Neuronal stem cell (in vitro differentiated cells): ENCODE results near the gene KBTBD3.
"Not testable (repeated sequence)": the region's sequence is repeated elsewhere in the genome, so short reads cannot be mapped to it uniquely, and the experiment has no call there.

Source experiments
- DNase-seq: peaks from one replicate; pipeline ENCODE4 v3.0.0-alpha.2; 2013; ENCODE audit warnings: low spot score
- H2AFZ ChIP-seq: one replicate; pipeline ENCODE4 v1.6.1; 2013; ENCODE audit warnings: mild to moderate bottlenecking, low read length, inconsistent platforms
- H2AK5ac ChIP-seq: 2 replicates; pipeline ENCODE4 v1.6.1; 2013; ENCODE audit warnings: low read depth, mild to moderate bottlenecking, inconsistent platforms, low read length, moderate library complexity, mixed read lengths
- H2BK120ac ChIP-seq: 2 replicates; pipeline ENCODE4 v1.6.1; 2013; ENCODE audit warnings: low read depth, mild to moderate bottlenecking, inconsistent platforms, low read length, moderate library complexity, mixed read lengths
- H2BK12ac ChIP-seq: one replicate; pipeline ENCODE4 v1.6.1; 2013; ENCODE audit warnings: low read length, inconsistent platforms
- H2BK15ac ChIP-seq: 2 replicates; pipeline ENCODE4 v1.6.1; 2013; ENCODE audit warnings: mild to moderate bottlenecking, low read length, inconsistent platforms, mixed read lengths
- H2BK5ac ChIP-seq: one replicate; pipeline ENCODE4 v1.6.1; 2013; ENCODE audit warnings: inconsistent platforms, mild to moderate bottlenecking, low read length, moderate library complexity
- H3K14ac ChIP-seq: one replicate; pipeline ENCODE4 v1.6.1; 2013; ENCODE audit warnings: low read length, inconsistent platforms
- H3K18ac ChIP-seq: 2 replicates; pipeline ENCODE4 v1.6.1; 2013; ENCODE audit warnings: low read length, inconsistent platforms
- H3K23ac ChIP-seq: 2 replicates; pipeline ENCODE4 v1.6.1; 2013; ENCODE audit warnings: low read depth, mild to moderate bottlenecking, mixed read lengths, low read length, inconsistent platforms; ENCODE audit not compliant: poor library complexity
- H3K27ac ChIP-seq: replicated peaks from 3 replicates; pipeline ENCODE4 v1.5.1; 2013; ENCODE audit warnings: low read length, inconsistent platforms
- H3K27me3 ChIP-seq, 3 experiments: 2 replicates each; pipeline ENCODE4 v1.6.1; 2013; ENCODE audit warnings: low read length in 3 of 3, mild to moderate bottlenecking in 2 of 3, inconsistent platforms in 1 of 3, low read depth in 1 of 3, mixed read lengths in 1 of 3, moderate library complexity in 1 of 3; ENCODE audit not compliant: control insufficient read depth in 3 of 3, insufficient read depth in 3 of 3
- H3K36me3 ChIP-seq, 2 donors: replicated peaks in 1 of 2; 2 replicates each; pipeline ENCODE4 v1.6.1; 2013; ENCODE audit warnings: low read length in 2 of 2; ENCODE audit not compliant: control insufficient read depth in 2 of 2, insufficient read depth in 2 of 2
- H3K4ac ChIP-seq: 2 replicates; pipeline ENCODE4 v1.6.1; 2013; ENCODE audit warnings: inconsistent platforms, mild to moderate bottlenecking, low read length, moderate library complexity
- H3K4me1 ChIP-seq, 2 donors: 1 replicate in 1 of 2; 2 replicates in 1 of 2; pipeline ENCODE4 v1.6.1; 2013; ENCODE audit warnings: low read length in 2 of 2, low read depth in 1 of 2; ENCODE audit not compliant: control insufficient read depth in 2 of 2, insufficient read depth in 1 of 2
- H3K4me2 ChIP-seq: one replicate; pipeline ENCODE4 v1.6.1; 2013; ENCODE audit warnings: mild to moderate bottlenecking, low read length, inconsistent platforms; ENCODE audit not compliant: insufficient read depth, poor library complexity, severe bottlenecking
- H3K4me3 ChIP-seq, 2 donors: 2 replicates each; pipeline ENCODE4 v1.5.1; 2013; ENCODE audit warnings: low read length in 2 of 2, mild to moderate bottlenecking in 2 of 2, inconsistent platforms in 1 of 2, moderate library complexity in 1 of 2
- H3K79me1 ChIP-seq: one replicate; pipeline ENCODE4 v1.6.1; 2013; ENCODE audit warnings: low read depth, mild to moderate bottlenecking, inconsistent platforms, low read length, moderate library complexity
- H3K9ac ChIP-seq: one replicate; pipeline ENCODE4 v1.6.1; 2013; ENCODE audit warnings: mild to moderate bottlenecking, low read depth, low read length, inconsistent platforms; ENCODE audit not compliant: poor library complexity
- H3K9me3 ChIP-seq, 2 donors: replicated peaks in 1 of 2; 2 replicates each; pipeline versions ENCODE3 to v1.6.1; 2013; ENCODE audit warnings: low read length in 2 of 2, mild to moderate bottlenecking in 2 of 2, inconsistent platforms in 1 of 2, low read depth in 1 of 2, mixed read lengths in 1 of 2, moderate library complexity in 1 of 2; ENCODE audit not compliant: control insufficient read depth in 2 of 2, insufficient read depth in 1 of 2
- H4K8ac ChIP-seq: one replicate; pipeline ENCODE4 v1.6.1; 2013; ENCODE audit warnings: low read depth, mild to moderate bottlenecking, inconsistent platforms, low read length, moderate library complexity
- H4K91ac ChIP-seq: one replicate; pipeline ENCODE4 v1.6.1; 2013; ENCODE audit warnings: low read length, low read depth, mild to moderate bottlenecking, inconsistent platforms; ENCODE audit not compliant: poor library complexity
- WGBS, 2 donors: extraction: QIAGEN DNeasy Blood & Tissue Kit; methylation state at CpG; one replicate each; pipeline ENCODE4 v1.1.7; 2013; ENCODE audit warnings: missing lambda C conversion rate in 2 of 2, mixed read lengths in 1 of 2; ENCODE audit not compliant: insufficient read length in 2 of 2, insufficient replicate concordance in 1 of 2; ENCODE audit errors: extremely low coverage in 2 of 2; 5-methylcytosine and 5-hydroxymethylcytosine counted together

The KBTBD3 gene

GRCh38 chr11:106059617-106060016, 17.5 kb downstream of the KBTBD3 start:
- Histone ChIP-seq H3K4me1 (peaks cover 0 to 2% of the 10 kb centered on the region in 2 donors), H2BK120ac (no peak overlapping the region), H2AK5ac (no peak overlapping the region), H3K4ac (no peak overlapping the region), H2AFZ (no peak overlapping the region), H3K23ac (no peak overlapping the region), H4K8ac (no peak overlapping the region), H2BK15ac (no peak overlapping the region), H3K9ac (no peak overlapping the region), H3K18ac (no peak overlapping the region), H3K4me3 (no peak overlapping the region), H3K27ac (no peak overlapping the region), H3K79me1 (no peaks in the 10 kb centered on the region), H3K27me3 (no peaks in the 10 kb centered on the region), H3K36me3 (no peaks in the 10 kb centered on the region), H3K9me3 (no peaks in the 10 kb centered on the region), H4K91ac (no peak overlapping the region), H2BK5ac (no peak overlapping the region), H2BK12ac (no peak overlapping the region), H3K14ac (no peak overlapping the region), H3K4me2 (no peak overlapping the region)
- no CpG with 5 or more reads among the region's 1 CpG for WGBS, 2 donors
- DNase-seq, result no peak

- H2BK15ac ChIP-seq, H3K14ac ChIP-seq, H4K8ac ChIP-seq, H3K27me3 ChIP-seq, H3K18ac ChIP-seq, H3K27ac ChIP-seq, H3K4ac ChIP-seq, DNase-seq, H2BK12ac ChIP-seq, H3K4me2 ChIP-seq, H2BK5ac ChIP-seq, H3K79me1 ChIP-seq, H4K91ac ChIP-seq, H2BK120ac ChIP-seq, H3K36me3 ChIP-seq, H3K9ac ChIP-seq, H3K9me3 ChIP-seq, H2AFZ ChIP-seq, H2AK5ac ChIP-seq, H3K4me1 ChIP-seq, H3K23ac ChIP-seq, H3K4me3 ChIP-seq: not testable (repeated sequence)
- WGBS, 2 donors, result no CpG with 5 or more reads among the region's 14 CpGs
These were observed 18.8 kb downstream of the KBTBD3 start for GRCh38 chr11:106058377-106058776.

DNA sequence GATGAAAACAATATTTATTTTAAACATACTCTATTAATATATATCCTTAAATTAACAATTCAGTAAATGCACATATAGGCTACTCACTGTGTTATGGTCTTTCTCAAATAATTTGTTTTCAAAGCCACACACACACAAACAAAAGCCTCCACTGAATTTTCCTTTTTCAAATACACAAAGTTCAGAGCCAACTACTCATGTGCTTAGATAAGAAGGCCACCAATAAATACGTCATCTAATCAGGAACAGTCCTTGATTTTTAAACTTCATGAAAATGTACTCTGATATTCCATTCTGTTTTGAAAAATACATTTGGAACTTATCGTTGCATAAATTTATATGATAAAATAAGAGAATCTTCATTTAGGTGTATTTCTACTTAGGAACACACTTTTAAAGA, 26.0 kb downstream of the KBTBD3 start:
- Histone ChIP-seq H2AFZ (no peak overlapping the region), H3K9ac (no peak overlapping the region), H3K14ac (no peak overlapping the region), H3K18ac (no peak overlapping the region), H3K27me3 (no peaks in the 10 kb centered on the region), H3K9me3 (no peaks in the 10 kb centered on the region), H2BK120ac (no peak overlapping the region), H2BK12ac (no peak overlapping the region), H2BK5ac (no peak overlapping the region), H4K8ac (no peak overlapping the region), H2AK5ac (no peak overlapping the region), H3K36me3 (no peaks in the 10 kb centered on the region), H3K27ac (no peak overlapping the region), H3K4me3 (no peak overlapping the region), H3K23ac (no peak overlapping the region), H3K4me1 (no peaks in the 10 kb centered on the region), H3K79me1 (no peaks in the 10 kb centered on the region), H2BK15ac (no peak overlapping the region), H3K4ac (no peak overlapping the region), H4K91ac (no peak overlapping the region), H3K4me2 (no peak overlapping the region)
- WGBS, 2 donors, result no CpG with 5 or more reads among the region's 2 CpGs
- no peak for DNase-seq

- Histone ChIP-seq H3K23ac (no peak overlapping the region), H3K4me1 (no peaks in the 10 kb centered on the region), H3K4ac (no peak overlapping the region), H2BK12ac (no peak overlapping the region), H3K9me3 (no peaks in the 10 kb centered on the region), H2AFZ (no peak overlapping the region), H3K9ac (no peak overlapping the region), H3K4me3 (no peak overlapping the region), H3K36me3 (no peaks in the 10 kb centered on the region), H3K79me1 (no peaks in the 10 kb centered on the region), H2BK120ac (no peak overlapping the region), H3K27ac (no peak overlapping the region), H3K14ac (no peak overlapping the region), H4K91ac (no peak overlapping the region), H3K18ac (no peak overlapping the region), H4K8ac (no peak overlapping the region), H2BK5ac (no peak overlapping the region), H2AK5ac (no peak overlapping the region), H3K27me3 (no peaks in the 10 kb centered on the region), H2BK15ac (no peak overlapping the region), H3K4me2 (no peak overlapping the region)
- WGBS, 2 donors, result no CpG with 5 or more reads among the region's 5 CpGs
- no peak for DNase-seq
These were observed 27.2 kb downstream of the KBTBD3 start for GRCh38 chr11:106049727-106050476.
